GM19025 (cell line): ENCODE data around the gene LENG1.
"Not testable (repeated sequence)": the region's sequence is repeated elsewhere in the genome, so short reads cannot be mapped to it uniquely, and the experiment has no call there.

Experiments used
- ATAC-seq: cut with Tn5 transposase; IDR thresholded peaks from one replicate; pipeline ENCODE4 v1.9.1; 2021; ENCODE audit warnings: mild to moderate bottlenecking, low read depth, moderate library complexity; ENCODE audit not compliant: unreplicated experiment

The LENG1 gene

GRCh38 chr19:54159352-54160181 is at the start of gene LENG1:
TSS of gene LENG1 (minus strand) at chr19:54159721. CDS start at chr19:54159695, 26 bp downstream.
- peak; percentile 86 for ATAC-seq

GRCh38 chr19:54208784-54209057 is 49.2 kb upstream of the LENG1 start:
- ATAC-seq = no peak

GRCh38 chr19:54207983-54208783 is 48.7 kb upstream of the LENG1 start:
- ATAC-seq = no peak

- ATAC-seq = no peak
These were observed 48.1 kb upstream of the LENG1 start for GRCh38 chr19:54207676-54207982.

- not testable (repeated sequence) for ATAC-seq
These were observed 47.7 kb upstream of the LENG1 start for GRCh38 chr19:54207193-54207592.

GRCh38 chr19:54206831-54207177 is 47.3 kb upstream of the LENG1 start:
- no peak for ATAC-seq

- ATAC-seq = no peak
These were observed 46.7 kb upstream of the LENG1 start for GRCh38 chr19:54206030-54206830.

- no peak for ATAC-seq
These were observed 45.4 kb upstream of the LENG1 start for GRCh38 chr19:54204767-54205468.

GRCh38 chr19:54203151-54203611 is 43.7 kb upstream of the LENG1 start:
- no peak for ATAC-seq

- no peak for ATAC-seq
These were observed 42.5 kb upstream of the LENG1 start for GRCh38 chr19:54201980-54202379.

- ATAC-seq = no peak
These were observed 41.7 kb upstream of the LENG1 start for GRCh38 chr19:54201172-54201701.

GRCh38 chr19:54199401-54199800 is 39.9 kb upstream of the LENG1 start:
- no peak for ATAC-seq

GRCh38 chr19:54197121-54197520 is 37.6 kb upstream of the LENG1 start:
- ATAC-seq = no peak

- ATAC-seq = no peak
These were observed 37.0 kb upstream of the LENG1 start for GRCh38 chr19:54196536-54196935.

- ATAC-seq = not testable (repeated sequence)
These were observed 34.9 kb upstream of the LENG1 start for GRCh38 chr19:54194463-54194862.

GRCh38 chr19:54193011-54193410 is 33.5 kb upstream of the LENG1 start:
- ATAC-seq = no peak

- ATAC-seq = no peak
These were observed 32.4 kb upstream of the LENG1 start for GRCh38 chr19:54191811-54192453.

GRCh38 chr19:54191011-54191810 is 31.7 kb upstream of the LENG1 start, which contains the start of gene TSEN34:
TSS of gene TSEN34 (plus strand) at chr19:54191308. CDS start at chr19:54191365, 57 bp downstream.
- peak; percentile 24 for ATAC-seq

GRCh38 chr19:54190503-54191010 is 31.0 kb upstream of the LENG1 start:
- peak; percentile 39 for ATAC-seq
